HepG2 (cell line): ENCODE measurements around the gene CNNM1. TPM values are rescaled to one million over a fixed set of nuclear protein-coding genes. Genes with fewer than 3 reads are reported as not detected.

Source experiments
- AKAP8 ChIP-seq: sonication (generic); formaldehyde crosslinking; IDR thresholded peaks from 2 replicates; pipeline ENCODE4 v1.5.1; 2020; ENCODE audit warnings: mild to moderate bottlenecking, missing genetic modification reagents
- FOXK1 ChIP-seq: sonication (generic); formaldehyde crosslinking; IDR thresholded peaks from 2 replicates; pipeline ENCODE4 v1.4.0; 2020; ENCODE audit warnings: low read depth, missing genetic modification reagents, borderline replicate concordance
- KDM5A ChIP-seq: fragments of 200-600 bp; sonication (generic); IDR thresholded peaks from 2 replicates; pipeline ENCODE4 v1.7.0; 2018; ENCODE audit warnings: antibody characterized with exemption, mild to moderate bottlenecking, low read length, borderline replicate concordance
- KIAA2018 ChIP-seq: sonication (generic); formaldehyde crosslinking; IDR thresholded peaks from 2 replicates; pipeline ENCODE4 v1.5.0; 2020; ENCODE audit warnings: mild to moderate bottlenecking, missing genetic modification reagents, borderline replicate concordance
- LBX2 ChIP-seq: sonication (generic); formaldehyde crosslinking; IDR thresholded peaks from 2 replicates; pipeline ENCODE4 v1.5.0; 2020; ENCODE audit warnings: missing genetic modification reagents, mild to moderate bottlenecking, borderline replicate concordance
- LCORL ChIP-seq, 2 experiments: fragments of 450-650 bp in 1 of 2; sonication (generic) in 1 of 2; formaldehyde crosslinking in 1 of 2; IDR thresholded peaks; 2 replicates each; pipeline versions ENCODE4 v1.5.0 to v1.6.1; 2017 to 2020; ENCODE audit warnings: antibody characterized with exemption in 1 of 2, missing genetic modification reagents in 1 of 2
- MXD3 ChIP-seq: IDR thresholded peaks from 2 replicates; pipeline ENCODE4 v1.6.1; 2016; ENCODE audit warnings: mild to moderate bottlenecking, missing biosample characterization, missing genetic modification reagents
- SAFB2 ChIP-seq: sonication (generic); formaldehyde crosslinking; IDR thresholded peaks from 2 replicates; pipeline ENCODE4 v1.5.1; 2020; ENCODE audit warnings: missing genetic modification reagents, low read depth, mild to moderate bottlenecking, borderline replicate concordance
- SKI ChIP-seq: fragments of 450-650 bp; IDR thresholded peaks from one replicate; pipeline ENCODE4 v1.6.1; 2018; ENCODE audit warnings: mild to moderate bottlenecking; ENCODE audit not compliant: partially characterized antibody
- SMC3 ChIP-seq: IDR thresholded peaks from 2 replicates; pipeline ENCODE4 v1.6.1; 2011; ENCODE audit warnings: low read length, improper control_type of control experiment
- TBP ChIP-seq: sonication (generic); formaldehyde crosslinking; IDR thresholded peaks from 2 replicates; pipeline ENCODE4 v1.5.0; 2020; ENCODE audit warnings: missing genetic modification reagents
- TEF ChIP-seq: sonication (generic); formaldehyde crosslinking; IDR thresholded peaks from 2 replicates; pipeline ENCODE4 v1.5.0; 2020; ENCODE audit warnings: missing genetic modification reagents
- U2AF1 ChIP-seq: fragments of 200-400 bp; formaldehyde crosslinking; optimal IDR thresholded peaks from 2 replicates; pipeline ENCODE3; 2017; ENCODE audit warnings: mild to moderate bottlenecking, low read depth, low read length
- ZNF205 ChIP-seq: IDR thresholded peaks from 2 replicates; pipeline ENCODE4 v1.6.1; 2018; ENCODE audit warnings: missing biosample characterization, missing genetic modification reagents
- ZNF30 ChIP-seq: sonication (generic); formaldehyde crosslinking; IDR thresholded peaks from 2 replicates; pipeline ENCODE4 v1.5.0; 2020; ENCODE audit warnings: mild to moderate bottlenecking, missing genetic modification reagents
- ZNF556 ChIP-seq: sonication (generic); formaldehyde crosslinking; IDR thresholded peaks from 2 replicates; pipeline ENCODE4 v1.4.0; 2020; ENCODE audit warnings: mild to moderate bottlenecking, missing genetic modification reagents, borderline replicate concordance
- ZSCAN9 ChIP-seq: IDR thresholded peaks from 2 replicates; pipeline ENCODE4 v1.6.1; 2016; ENCODE audit warnings: borderline replicate concordance
- polyA plus RNA-seq, 8 experiments: library from polyadenylated mRNA; depleted of rRNA in 3 of 8; stranded (reverse) in 7 of 8; unstranded in 1 of 8; fragments of >200 nt; fragmentation: Illumina TruSeq in 4 of 8; extraction: Trizol in 4 of 8; gene quantifications; 2 replicates each; pipeline versions ENCODE4 v1.2.1 to v1.2.3, GENCODE V29; 2011 to 2016; ENCODE audit warnings: low read depth in 4 of 8, missing spikeins in 1 of 8, mixed read lengths in 1 of 8; ENCODE audit not compliant: insufficient read depth in 1 of 8
- total RNA-seq, 5 experiments: library from RNA; depleted of rRNA; stranded (reverse); fragments of >200 nt; fragmentation: Illumina TruSeq; extraction: Trizol; gene quantifications; 2 replicates each; pipeline ENCODE4 v1.2.3, GENCODE V29; 2016; ENCODE audit warnings: low read depth in 1 of 5
- TF ChIP-seq, protein P1 (sequence below): sonication (generic); formaldehyde crosslinking; IDR thresholded peaks from 2 replicates; pipeline ENCODE4 v1.5.0; 2020; ENCODE audit warnings: missing genetic modification reagents

Gene CNNM1
- total and polyA plus RNA-seq, 2 of the 13 experiments (the other 11 are each of a cell fraction or from before 2014, with no cell fraction given), result 4.3 to 9.6 TPM

- TF ChIP-seq ZNF556 (CRISPR knock-in tag), result 0 out of 2 replicates have a peak, but pooled peaks have one; percentile 11
- no peak for TF ChIP-seq LCORL (IDR thresholded peaks at IDR 0.05)
- peak; percentile 27; the same call in 1 of the 2 replicates for TF ChIP-seq LCORL (CRISPR knock-in tag; IDR thresholded peaks at IDR 0.05)
- TF ChIP-seq ZNF205, result peak; percentile 52; the same call in 1 of the 2 replicates
- TF ChIP-seq KIAA2018 (CRISPR knock-in tag), result no peak
- TF ChIP-seq TBP, result no peak
- TF ChIP-seq, protein P1, sequence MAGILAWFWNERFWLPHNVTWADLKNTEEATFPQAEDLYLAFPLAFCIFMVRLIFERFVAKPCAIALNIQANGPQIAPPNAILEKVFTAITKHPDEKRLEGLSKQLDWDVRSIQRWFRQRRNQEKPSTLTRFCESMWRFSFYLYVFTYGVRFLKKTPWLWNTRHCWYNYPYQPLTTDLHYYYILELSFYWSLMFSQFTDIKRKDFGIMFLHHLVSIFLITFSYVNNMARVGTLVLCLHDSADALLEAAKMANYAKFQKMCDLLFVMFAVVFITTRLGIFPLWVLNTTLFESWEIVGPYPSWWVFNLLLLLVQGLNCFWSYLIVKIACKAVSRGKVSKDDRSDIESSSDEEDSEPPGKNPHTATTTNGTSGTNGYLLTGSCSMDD (CRISPR knock-in tag), result no peak
- peak; percentile 30 for TF ChIP-seq U2AF1
- no peak for TF ChIP-seq ZNF30
- peak; percentile 75; the same call in 1 of the 2 replicates for TF ChIP-seq MXD3 (CRISPR knock-in tag)
- peak; percentile 37 for TF ChIP-seq SKI
- TF ChIP-seq ZSCAN9, result 0 out of 2 replicates have a peak, but pooled peaks have one; percentile 13
- TF ChIP-seq FOXK1 (CRISPR knock-in tag), result peak; percentile 45; the same call in 1 of the 2 replicates
- TF ChIP-seq SAFB2, result peak; percentile 49; the same call in 1 of the 2 replicates
- TF ChIP-seq TEF (CRISPR knock-in tag), result no peak
- TF ChIP-seq AKAP8 (CRISPR knock-in tag), result no peak
- TF ChIP-seq SMC3, result peak; percentile 22; the same call in 1 of the 2 replicates
- TF ChIP-seq KDM5A, result peak; percentile 89
- 0 out of 2 replicates have a peak, but pooled peaks have one; percentile 80 for TF ChIP-seq LBX2
These were observed 101.5 kb downstream of the CNNM1 start, which contains the start of gene GOT1 (continued) for GRCh38 chr10:99430451-99431189.
